Midbrain (tissue), 1 donor: Measurements from ENCODE around the gene GARIN5B.

ENCODE experiments used
- DNase-seq: peaks from one replicate; lab custom pipeline; 2025; lab: John Stamatoyannopoulos, UW

Gene GARIN5B

DNA sequence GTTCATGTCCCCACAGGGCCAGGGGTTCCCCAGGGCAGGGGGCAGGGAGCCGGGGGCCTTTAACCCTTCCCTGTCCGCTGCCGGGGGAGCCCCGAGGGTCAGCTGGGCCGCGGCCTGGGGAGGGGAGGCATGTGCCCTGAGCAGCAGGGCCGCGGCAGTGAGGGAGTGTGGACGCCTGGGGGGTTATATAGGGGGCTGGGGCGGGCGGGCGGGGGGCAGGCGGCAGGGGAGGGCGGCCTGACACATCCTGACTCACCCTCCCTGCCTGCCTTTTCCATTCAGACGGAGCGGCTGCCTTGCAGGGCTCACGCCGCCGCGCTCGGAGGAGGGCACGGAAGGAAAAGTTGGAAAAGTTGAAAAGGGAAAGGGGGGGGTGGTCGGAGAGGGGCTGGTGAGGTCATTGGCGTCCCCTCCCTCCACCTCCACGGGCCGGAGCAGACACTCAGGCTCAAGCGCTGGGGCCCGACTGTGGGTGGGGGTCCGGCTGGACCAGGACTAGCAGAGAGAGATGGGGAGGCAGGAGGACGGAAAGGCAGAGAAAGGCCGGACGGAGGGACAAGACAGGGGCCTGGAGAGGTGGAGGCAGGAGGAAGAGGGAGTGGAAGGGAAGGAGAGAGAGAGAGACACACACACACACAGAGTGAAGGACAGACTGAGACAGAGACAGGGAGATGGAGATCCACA, 7.4 kb upstream of the GARIN5B start, which contains the start of gene IL11:
Gene IL11 (minus strand): TSS at position 159 of the 684 bp plus-strand sequence. CDS start 153 bp downstream, at position 6.
- DNase-seq = no peak

DNA sequence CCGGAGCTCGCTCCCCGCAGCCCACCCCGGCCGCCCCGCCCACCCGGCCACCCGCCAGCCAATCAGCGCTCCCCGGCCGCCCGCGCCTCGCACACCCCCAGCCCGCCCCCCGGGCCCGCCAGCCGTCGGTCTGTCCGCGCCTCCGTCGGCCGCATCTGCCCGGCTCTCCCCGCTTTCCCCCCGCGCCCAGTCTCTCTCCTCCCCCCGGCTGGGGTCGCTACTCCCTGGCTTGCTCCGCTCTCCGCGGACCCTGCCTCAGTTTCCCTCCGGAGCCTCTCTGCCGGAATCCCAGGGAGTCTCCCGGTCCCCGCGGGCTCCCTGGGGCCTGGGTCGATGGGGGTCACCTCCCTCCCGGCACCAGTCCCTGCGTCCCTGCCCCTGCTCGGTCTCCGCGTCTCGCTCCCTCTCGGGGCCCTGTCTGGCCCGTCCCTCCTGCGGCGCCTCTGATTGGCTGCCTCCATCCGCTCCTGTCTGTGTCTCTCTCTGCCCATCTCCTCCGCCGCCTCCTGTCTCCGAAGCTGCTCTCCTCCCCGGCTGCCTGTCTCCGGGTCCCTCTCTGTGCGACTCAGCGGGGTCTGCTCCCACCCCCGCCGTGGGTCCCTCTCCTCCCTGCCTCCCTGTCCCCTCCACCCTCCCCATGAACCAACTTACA, 6.7 kb upstream of the GARIN5B start:
- no peak for DNase-seq

DNA sequence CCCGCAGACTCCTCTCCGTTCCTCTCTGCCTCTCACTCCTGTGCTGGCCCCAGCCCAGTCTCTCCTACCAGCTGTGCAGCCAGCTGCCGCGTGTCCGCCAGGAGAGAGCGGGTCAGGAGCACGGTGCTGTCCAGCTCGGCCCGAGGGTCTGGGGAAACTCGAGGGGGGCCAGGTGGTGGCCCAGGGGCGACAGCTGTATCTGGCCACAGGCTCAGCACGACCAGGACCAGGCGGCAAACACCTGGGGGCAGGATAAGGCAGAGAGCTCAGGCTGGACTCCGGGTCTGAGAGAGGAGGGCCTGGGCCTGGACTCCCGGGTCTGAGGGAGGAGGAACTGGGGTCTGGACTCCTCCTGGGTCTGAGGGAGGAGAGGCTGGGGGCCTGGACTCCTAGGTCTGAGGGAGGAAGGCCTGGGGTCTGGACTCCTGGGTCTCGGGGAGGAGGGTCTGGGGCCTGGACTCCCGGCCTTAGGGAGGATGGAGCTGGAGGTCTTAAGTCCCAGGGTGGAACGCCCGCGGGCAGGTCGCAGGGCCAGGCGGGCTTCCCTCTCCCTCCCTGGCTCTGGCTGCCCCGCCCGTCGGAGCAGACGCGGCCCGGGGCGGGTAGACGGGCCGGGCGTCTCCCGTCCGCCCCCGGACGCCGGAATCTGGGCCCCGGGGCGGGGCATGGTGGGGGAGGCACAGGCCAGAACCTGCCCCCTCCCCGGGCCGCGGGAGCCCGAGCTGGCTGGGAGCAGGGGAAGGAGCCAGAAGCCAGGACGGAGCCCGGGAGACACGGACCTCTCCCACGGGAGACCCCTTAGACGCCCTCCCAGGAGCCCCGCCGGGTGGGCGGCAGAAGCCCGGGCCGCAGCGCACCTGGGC, 5.9 kb upstream of the GARIN5B start:
- no peak for DNase-seq

DNA sequence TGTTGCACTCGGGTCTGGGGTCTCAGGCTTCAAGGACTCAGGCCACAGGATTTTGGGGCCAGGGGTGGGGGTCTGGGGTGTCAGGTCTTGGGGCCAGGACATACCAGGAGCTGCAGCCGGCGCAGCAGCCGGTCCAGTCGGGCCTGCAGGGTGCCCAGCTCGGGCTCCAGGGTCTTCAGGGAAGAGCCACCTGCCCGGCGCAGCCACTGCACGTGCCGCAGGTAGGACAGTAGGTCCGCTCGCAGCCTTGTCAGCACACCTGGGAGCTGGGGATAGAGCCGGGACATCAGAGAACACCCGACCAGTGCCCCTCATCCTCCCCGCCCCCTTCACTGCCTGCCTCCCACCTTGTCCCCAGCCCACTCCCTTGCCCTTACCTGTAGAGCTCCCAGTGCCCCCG, 5.0 kb upstream of the GARIN5B start:
- DNase-seq = no peak

DNA sequence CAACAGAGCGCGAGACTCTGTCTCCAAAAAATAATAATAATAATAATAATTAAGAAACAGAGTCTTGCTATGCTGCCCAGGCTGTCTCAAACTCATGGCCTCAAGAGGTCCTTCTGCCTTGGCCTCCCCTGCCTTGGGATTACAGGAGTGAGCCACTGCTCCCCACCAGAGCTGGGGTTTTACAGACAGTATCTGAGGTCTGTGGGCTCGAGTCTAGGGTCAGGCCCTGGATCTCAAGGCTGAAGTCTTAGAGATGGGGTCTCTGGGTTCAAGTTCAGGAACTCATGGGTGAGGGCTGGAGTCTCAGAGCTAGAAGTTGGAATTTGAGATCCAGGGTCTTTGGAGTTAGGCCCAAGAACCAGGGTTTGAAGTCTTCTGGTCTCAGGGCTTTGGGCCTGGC, 3.7 kb upstream of the GARIN5B start:
- no peak for DNase-seq

DNA sequence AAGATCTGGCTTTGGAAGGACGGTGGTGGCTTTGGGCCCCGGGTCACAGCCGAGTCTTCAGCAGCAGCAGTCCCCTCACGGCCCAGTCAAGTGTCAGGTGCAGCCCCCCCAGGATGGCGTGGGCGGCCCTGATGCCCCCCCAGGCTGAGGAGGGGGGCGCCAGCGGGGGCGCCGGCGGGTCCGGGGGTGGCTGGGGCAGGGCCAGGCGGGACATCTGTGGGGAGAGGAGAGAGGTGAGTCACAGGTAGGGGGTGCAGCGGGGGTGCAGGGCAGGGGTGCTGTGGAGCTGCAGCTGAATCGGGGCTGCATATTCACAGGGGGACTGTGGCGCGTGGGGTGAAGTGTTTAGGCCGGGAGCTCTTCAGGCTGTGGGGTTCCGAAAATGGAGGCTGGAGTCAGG, 2.9 kb upstream of the GARIN5B start:
- DNase-seq = no peak

DNA sequence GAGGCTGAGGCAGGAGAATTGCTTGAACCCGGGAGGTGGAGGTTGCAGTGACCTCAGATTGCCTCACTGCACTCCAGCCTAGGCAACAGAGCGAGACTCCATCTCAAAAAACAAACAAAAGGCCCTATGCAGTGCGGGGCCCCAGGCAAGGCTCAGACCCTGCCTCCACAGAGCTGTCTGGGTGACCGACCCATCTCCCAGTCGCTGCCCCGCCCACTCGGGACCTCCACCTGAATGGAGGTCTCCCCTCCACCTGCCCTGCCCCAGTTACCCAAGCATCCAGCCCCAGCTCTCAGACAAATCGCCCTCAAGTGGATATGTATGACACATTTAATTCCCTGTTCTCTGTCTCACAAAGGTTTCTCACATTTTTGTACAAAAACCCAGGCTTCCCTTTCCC, 2.2 kb upstream of the GARIN5B start:
- DNase-seq = no peak

DNA sequence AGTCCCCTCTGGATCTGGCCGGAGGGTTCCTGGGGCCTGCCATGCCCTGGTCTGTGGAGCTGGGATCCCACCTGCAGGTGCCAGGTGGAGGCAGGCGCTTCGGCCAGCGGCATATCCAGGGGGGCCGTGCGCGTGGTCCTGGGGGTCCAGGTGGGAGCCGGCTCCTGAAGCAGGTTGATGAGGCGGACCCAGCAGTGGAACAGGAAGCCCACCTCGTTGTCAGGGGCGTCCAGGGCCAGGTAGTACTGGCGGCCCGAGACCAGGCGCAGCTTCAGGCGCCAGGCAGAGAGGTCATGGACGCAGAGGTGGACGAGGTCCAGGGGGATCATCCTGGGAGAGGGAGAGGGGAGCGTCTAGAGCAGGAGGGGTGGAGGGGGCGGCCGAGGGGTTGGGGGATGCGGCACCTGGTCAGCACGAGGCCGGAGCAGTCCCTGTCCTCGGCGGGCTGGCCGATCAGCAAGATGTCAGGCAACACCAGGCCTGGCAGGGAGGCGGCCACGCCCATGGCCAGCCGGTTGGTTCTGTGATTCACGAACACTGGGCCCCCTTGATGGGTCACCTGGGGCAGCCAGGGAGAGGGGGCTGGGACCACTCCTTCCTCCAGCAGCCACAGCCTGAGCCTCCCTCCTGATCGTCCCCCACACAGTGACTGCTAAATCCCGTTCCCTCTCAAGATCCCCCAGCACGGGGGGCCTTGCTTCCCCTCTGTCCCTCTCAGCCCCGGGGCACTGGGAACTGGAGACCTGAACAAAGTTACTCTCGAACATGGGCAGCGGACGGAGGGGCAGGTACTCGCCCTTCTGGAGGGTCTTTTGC, 678 bp downstream of the GARIN5B start:
- no peak for DNase-seq

DNA sequence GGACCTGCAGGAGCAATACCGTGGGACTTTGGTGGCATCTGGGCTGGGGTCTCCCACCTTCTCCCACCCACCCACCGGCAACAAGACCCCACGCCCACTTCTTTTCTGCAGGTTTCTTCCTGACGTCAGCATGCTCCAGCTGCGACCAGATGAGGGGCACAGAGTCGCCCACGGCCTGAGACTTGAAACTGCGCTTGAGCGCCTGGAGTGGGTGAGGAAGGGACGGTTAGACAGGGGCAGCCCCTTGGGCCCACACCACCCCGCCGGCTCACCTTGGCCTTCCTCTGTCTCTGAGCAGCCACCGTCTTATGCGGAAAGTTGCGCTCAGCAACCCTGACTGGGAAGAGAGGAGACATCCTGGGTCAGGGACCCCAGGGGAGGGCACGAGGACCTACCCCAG, 2.2 kb downstream of the GARIN5B start:
- no peak for DNase-seq

DNA sequence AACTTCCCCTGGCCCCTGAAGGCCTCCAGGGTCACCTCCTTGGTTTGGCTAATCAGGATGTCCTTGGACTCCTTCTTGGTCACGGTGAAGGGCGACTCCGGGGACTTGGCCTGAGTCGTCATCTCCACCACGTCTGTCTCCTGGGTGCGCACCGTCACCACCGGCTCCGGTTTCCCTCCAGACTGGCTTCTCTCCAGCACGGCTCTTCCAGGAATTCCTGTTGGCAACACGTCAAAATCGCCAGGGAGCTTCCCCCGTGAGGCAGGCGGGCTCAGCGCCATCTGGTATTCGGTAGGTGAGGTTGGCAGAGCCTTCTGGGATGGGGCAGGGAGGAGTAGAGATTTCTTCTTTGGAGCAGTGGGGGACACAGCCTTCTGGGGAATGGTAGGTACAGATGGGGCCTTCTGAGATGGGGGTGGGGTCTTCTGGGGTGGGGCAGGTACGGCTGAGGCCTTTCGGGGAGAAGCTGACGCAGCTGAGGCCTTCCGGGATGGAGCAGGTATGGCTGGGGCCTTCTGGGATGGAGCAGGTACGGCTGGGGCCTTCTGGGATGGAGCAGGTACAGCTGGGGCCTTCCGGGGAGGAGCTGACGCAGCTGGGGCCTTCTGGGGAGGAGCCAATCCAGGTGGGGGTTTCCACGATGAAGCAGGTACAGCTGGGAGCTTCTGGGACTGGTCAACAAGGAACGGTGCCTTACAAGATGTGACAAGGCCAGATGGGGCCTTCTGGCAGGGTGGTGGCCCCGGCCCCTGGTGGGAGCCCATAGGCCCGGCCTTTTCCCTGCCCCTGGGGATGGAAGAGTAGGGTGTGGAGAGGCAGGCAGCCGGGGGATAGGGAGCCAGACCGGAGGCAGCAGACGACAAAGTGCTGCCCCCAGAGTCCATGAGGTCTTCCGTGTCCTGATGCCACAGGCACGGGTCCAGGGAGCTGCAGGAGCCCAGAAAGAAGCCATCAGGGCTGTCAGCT, 3.8 kb downstream of the GARIN5B start:
- DNase-seq = no peak

DNA sequence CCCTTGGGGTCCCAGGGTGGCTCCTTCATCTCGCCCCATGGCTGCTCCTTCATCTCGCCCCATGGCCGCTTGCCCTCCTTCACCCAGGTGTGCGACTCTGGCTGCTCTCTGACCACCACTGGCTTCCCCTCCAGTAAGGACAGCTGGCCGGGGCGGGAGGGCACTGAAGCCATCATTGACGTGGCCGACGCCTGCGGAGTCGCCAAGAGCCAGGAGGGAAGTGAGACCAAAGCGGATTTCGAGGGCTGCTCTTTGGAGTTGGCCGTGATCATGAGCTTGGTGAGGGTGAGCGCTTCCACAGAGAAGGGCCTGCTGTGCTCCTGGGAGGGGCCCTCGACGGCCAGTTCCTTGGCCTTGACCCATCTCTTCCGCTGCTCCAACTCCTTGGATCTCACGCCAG, 4.6 kb downstream of the GARIN5B start:
- no peak for DNase-seq

DNA sequence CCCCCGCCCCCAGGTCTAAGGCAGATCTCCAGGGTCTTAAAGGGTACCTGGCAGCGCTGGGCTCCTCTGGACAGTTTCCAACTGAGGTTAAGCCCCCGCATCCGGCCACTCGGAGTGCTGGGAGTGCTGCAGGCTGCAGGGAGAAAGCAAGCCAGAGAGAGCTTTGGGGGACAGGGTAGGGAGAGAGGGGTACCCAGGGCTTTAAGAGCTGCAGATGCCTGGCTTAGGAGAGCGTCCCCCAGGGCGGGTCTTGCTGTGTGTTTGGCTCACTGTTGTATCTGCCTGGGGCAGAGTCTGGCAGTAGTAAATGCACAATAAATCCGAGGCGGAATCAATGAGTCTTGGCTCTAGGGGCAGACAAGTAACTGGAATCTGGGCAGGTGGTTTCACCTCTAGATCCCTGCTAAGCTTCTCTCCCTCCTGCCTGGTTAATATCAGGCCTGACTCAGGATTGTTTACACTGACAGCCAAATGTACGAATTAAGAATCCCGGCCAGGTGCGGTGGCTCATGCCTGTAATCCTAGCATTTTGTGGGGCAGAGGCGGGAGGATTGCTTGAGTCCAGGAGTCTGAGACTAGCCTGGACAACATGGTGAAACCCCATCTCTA, 7.7 kb downstream of the GARIN5B start:
- no peak for DNase-seq

DNA sequence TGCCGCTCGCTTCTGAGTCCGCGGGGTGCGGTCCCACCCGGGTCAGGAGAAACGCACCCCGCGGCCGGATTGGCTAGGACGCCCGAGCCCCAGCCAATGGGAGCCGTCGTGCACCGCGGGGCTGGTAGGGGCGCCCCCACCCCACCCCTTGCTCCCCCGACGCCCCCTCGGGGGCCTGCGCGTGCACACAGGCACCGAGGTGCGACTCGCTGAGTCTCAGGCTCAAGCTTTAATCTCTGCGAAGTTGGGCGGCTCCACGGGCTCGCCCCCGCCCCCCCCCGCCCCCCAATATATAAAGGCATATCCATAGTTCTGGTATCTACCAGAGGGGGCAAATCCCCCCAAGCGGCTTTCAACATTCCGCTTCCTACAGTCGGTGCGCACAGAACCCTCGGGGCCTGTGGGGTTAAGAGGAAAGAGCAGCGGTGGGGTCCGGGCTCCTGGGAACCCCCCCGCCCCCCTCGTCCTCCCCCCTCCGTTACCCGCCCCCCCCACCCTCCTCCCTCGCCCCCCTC, 8.3 kb downstream of the GARIN5B start, which contains the start of gene COX6B2:
Gene COX6B2 (minus strand): TSS at position 22 of the 515 bp plus-strand sequence. CDS start 198 bp downstream, outside the sequence.
- no peak for DNase-seq

DNA sequence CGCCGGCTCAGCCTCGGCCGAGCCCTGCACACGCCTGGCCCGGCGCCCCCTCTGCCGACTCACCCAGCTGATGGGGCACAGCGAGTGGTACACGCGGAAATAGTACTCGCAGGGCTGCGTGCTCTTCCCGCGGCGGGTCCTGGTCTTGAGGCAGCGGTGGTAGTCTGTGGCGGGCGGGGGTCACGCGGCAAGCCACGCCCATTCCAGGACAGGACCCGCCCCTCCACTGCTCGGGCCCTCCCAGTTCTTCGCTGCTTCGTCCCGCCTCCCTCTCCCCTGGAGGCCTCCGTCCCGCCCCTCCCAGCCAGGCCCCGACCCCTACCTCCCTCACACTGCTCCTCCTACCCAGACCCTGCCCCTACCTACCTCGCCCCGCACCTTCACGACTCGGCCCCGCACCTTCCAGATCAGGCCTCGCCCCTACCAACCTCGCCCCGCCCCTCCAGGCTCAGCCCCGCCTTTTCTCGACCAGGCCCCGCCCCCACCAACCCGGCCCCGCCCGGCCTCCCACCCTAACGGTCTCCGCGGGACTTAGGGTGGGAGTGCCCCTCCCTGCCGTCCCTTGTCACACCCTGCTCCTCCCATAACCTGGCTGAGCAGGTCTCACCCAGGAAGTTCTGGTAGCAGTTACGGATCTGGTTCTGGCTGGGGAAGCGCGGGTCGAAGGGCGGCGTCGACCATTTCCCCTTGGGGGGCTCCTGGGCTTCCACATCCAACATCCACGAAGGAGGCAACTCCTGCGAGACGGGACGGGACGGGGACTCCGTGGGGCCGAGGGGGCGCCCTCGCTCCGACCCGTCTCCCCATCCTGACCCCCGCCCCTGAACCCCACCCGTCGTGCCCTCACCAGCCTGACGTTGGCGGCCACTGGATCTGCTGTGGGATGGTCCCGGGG, 9.0 kb downstream of the GARIN5B start:
- DNase-seq = no peak

DNA sequence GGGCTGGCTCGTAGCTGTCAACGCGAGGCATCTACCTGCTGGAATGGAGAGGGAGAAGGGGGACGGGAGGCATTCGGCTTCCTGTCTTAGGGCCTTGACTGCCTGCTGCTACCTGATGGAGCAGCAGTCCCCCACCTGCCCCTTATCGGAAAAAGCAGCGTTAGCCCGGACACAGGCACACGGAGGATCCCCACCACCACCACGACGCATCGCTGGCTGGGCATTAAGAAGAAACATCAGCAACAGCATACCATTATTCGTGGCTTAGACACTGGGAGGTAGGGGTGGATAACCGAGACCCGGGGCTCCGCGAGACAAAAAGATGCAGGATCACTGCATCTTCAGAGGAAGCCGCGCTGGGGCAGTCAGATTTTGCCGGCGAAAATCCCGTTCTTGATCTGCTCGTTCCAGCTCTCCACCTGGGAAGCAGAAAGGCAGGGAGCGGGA, 9.7 kb downstream of the GARIN5B start:
- DNase-seq = no peak

DNA sequence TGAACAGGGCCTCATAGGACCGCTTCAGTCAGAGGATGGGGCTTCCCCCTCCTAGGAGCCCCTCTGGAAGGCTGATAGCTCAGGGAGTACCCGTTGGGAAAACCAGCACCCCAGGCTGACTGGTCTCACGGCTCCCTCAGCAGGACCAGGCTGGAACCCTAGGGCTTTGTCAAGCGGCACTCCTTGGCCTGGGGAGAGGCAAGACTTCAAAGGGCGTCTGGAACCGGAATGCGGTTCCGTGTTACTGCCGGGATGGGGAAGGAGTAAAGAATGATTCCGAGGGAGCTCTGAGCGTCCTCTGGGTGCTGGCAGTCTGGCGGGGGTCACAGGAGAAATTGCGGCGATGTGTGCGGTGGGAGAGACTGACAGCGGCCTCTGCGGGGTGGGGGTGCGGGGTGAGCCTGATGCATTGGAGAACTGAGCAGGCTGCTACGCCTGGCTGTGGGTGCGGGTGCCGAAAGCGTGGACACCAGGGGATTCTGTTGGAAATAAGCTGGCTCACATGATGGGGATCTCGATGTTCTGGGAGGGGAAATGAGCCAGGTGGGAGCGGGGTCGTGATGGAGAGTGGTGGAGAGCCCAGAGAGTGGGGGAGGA, 10.4 kb downstream of the GARIN5B start:
- no peak for DNase-seq

DNA sequence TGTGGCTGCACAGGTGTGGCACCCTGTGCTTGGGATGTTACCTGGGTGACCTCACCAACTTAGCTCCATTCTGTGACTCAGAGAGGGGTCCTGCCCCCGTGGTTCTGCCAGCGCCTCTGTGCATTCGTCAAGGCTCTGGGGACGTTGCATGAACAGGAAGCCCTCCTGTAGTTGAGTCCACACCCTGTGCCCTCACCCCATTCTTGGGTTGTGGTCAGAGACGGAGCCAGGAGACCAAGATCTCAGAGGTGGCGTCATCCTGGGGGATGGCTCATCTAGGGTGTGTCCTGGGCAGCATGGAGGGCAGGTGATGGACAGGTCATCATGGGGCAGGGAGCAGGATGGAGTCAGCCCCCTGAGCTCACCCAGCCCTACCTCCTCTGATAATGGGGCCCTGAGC, 11.0 kb downstream of the GARIN5B start:
- no peak for DNase-seq

DNA sequence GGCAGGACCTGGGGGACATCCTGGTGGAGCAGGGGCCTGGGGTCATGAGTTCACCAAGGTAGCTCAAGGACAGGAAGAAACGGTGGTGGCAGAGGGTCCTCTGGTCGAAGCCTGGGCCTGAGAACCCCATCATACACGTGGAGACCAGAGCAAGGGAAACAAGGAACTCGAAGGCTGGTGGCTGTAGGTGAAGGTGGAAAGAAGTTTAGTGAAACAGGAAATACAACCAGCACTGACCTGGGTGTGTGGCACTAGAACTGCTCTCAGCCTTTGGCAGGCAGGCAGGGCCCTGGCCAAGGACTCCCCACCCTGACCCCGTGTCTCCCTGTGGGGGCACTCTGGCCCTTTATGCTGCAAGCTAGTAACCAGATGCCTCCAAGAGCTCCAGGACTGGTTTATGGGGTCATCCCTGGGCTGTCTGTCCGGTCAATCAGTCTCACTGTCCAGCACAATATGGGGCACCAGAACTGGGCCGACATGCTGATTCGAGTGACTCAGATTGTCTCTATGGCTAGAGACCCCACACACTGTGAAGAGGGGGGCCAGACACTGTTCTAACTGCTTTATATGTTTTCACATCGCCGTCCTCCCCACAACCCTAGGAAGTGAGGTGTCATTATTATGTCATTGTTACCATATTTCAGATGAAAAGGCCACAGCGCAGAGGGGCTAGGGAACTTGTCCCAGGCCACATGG, 12.3 kb downstream of the GARIN5B start:
- no peak for DNase-seq
